Thymus (tissue), 11 donors: Measurements from ENCODE around the gene CDH10. TPM values are rescaled to one million over a fixed set of nuclear protein-coding genes. Genes with fewer than 3 reads are reported as not detected.

ENCODE experiments used
- DNase-seq, 9 donors: peaks; one replicate each; pipeline ENCODE4 v3.0.0-alpha.2; 2013; ENCODE audit warnings: low spot score in 9 of 9, low read depth in 6 of 9, missing footprints in 1 of 9
- H3K27ac ChIP-seq, 2 donors: one replicate each; pipeline ENCODE4 v1.5.1; 2013; ENCODE audit warnings: control low read depth in 1 of 2, low read depth in 1 of 2, low read length in 1 of 2, mild to moderate bottlenecking in 1 of 2, moderate library complexity in 1 of 2
- H3K27me3 ChIP-seq, 2 donors: one replicate each; pipeline ENCODE4 v1.5.1; 2013; ENCODE audit warnings: low read length in 1 of 2; ENCODE audit not compliant: control insufficient read depth in 2 of 2, insufficient read depth in 1 of 2
- H3K36me3 ChIP-seq, 2 donors: one replicate each; pipeline ENCODE4 v1.5.1; 2013; ENCODE audit warnings: low read length in 1 of 2, mild to moderate bottlenecking in 1 of 2, moderate library complexity in 1 of 2; ENCODE audit not compliant: control insufficient read depth in 2 of 2, insufficient read depth in 2 of 2
- H3K4me1 ChIP-seq, 2 donors: one replicate each; pipeline ENCODE4 v1.5.1; 2013; ENCODE audit warnings: low read length in 2 of 2; ENCODE audit not compliant: control insufficient read depth in 2 of 2, insufficient read depth in 2 of 2
- H3K4me3 ChIP-seq, 2 donors: one replicate each; pipeline ENCODE4 v1.5.1; 2013; ENCODE audit warnings: low read length in 2 of 2, control low read depth in 1 of 2, mild to moderate bottlenecking in 1 of 2
- H3K9me3 ChIP-seq, 2 donors: one replicate each; pipeline ENCODE4 v1.5.1; 2013; ENCODE audit warnings: low read length in 1 of 2, mild to moderate bottlenecking in 1 of 2; ENCODE audit not compliant: control insufficient read depth in 2 of 2, insufficient read depth in 1 of 2
- WGBS: extraction: QIAGEN DNeasy Blood & Tissue Kit; methylation state at CpG from one replicate; pipeline ENCODE4 v1.1.7; 2013; 5-methylcytosine and 5-hydroxymethylcytosine counted together
- polyA plus RNA-seq: library from polyadenylated mRNA; stranded (reverse); fragments of 200-250 nt; gene quantifications from one replicate; pipeline ENCODE4 v1.2.3, GENCODE V29; 2013
- total RNA-seq: library from RNA; stranded (reverse); fragments of 120-200 nt; gene quantifications from one replicate; pipeline ENCODE4 v1.2.4, GENCODE V29; 2013
- donor health status: healthy.

Gene CDH10
- total and polyA plus RNA-seq, 2 donors = 0.02 to 0.05 TPM

DNA sequence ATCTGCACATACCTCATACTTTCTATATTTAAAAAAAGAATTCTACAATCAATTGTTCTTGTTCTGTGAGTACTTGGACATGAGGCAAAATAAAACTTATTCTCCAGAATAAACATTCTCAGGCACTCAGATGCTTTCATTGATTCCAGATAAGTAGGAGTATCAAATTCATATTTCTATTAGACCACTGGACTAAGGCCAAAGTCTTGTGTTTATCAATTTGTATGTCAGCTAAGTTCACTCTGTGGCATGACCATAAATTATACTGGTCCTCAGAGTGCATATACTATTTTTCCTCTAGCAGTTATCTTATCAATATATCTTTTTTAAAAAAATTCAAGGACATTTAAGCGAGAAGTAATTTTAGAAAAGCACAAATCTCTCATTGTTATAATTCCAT lies 28.2 kb downstream of the CDH10 start:
- no peaks in the 10 kb centered on the region for H3K36me3 ChIP-seq
- no peaks in the 10 kb centered on the region for H3K9me3 ChIP-seq
- H3K27ac ChIP-seq = no peak overlapping the region
- DNase-seq = no peak
- WGBS = 96% methylated on average over 1 of the region's 1 CpG
- no peak overlapping the region for H3K4me3 ChIP-seq
- H3K27me3 ChIP-seq = no peaks in the 10 kb centered on the region
- H3K4me1 ChIP-seq = no peaks in the 10 kb centered on the region

DNA sequence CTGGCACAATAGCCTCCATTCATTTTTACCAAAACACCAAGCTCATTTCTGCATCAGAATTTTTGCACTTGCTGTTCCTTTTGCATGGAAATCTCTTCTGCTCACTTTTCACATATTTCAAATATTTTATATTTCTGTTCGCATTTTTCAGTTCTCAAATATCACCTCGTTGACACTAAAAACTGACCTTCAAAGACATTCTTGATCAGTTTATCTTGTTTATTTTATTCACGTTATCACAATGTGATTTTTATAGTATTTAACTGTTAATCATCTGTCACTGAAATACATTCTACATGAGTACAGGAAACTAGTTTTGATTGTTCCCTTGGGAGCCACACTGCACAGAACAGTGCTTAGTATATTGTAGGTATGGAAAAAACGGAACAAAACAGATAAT lies 29.6 kb downstream of the CDH10 start:
- DNase-seq = no peak
- Histone ChIP-seq H3K27ac (no peak overlapping the region), H3K4me3 (no peak overlapping the region), H3K4me1 (no peaks in the 10 kb centered on the region), H3K27me3 (no peaks in the 10 kb centered on the region), H3K9me3 (no peaks in the 10 kb centered on the region), H3K36me3 (no peaks in the 10 kb centered on the region)
- WGBS = 85% methylated on average over 4 of the region's 4 CpGs

DNA sequence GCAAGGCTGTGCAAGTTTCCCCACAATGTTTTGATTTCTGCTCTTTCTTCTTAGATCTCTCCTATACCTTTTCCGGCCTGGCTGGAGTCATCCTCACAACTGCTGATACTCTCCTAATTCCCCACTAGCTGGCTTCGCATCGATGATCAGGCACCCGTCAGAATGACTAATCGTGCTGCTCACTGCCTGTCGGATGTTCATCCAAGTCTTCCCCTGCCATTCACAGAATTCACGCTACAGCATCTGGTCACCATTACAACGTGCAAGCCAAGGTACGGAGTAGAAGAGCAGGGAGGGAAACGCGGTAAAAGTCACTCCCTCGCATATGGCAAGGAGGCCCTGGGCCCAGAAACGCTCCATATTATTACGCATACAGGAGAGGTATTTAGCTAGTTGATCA lies 35.1 kb downstream of the CDH10 start:
- Histone ChIP-seq H3K27me3 (no peaks in the 10 kb centered on the region), H3K4me3 (no peak overlapping the region), H3K27ac (no peak overlapping the region), H3K9me3 (no peaks in the 10 kb centered on the region), H3K4me1 (no peaks in the 10 kb centered on the region), H3K36me3 (no peaks in the 10 kb centered on the region)
- DNase-seq = no peak
- WGBS = 97% methylated on average over 14 of the region's 14 CpGs

DNA sequence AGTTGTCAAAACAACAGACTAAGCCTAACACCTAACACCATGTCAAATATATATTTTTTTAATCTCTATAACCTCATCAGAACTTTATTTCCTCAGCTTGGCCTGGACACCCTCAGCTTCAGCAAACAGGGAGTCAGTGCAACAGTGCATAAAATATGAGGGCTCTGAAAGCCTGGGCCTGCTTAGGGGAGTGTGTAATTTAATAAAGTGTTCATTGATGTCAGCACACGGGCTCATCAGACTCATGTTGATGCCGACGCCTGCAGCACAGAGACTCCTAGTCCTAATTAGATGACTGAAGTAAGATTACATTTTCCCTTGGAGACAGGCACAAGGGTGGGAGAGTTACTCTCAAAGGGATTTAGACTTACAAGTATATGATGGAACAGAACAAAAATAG lies 37.8 kb downstream of the CDH10 start:
- 92% methylated on average over 3 of the region's 3 CpGs for WGBS
- Histone ChIP-seq H3K27ac (no peak overlapping the region), H3K36me3 (no peaks in the 10 kb centered on the region), H3K9me3 (no peaks in the 10 kb centered on the region), H3K27me3 (no peaks in the 10 kb centered on the region), H3K4me1 (no peaks in the 10 kb centered on the region), H3K4me3 (no peak overlapping the region)
- DNase-seq = no peak

DNA sequence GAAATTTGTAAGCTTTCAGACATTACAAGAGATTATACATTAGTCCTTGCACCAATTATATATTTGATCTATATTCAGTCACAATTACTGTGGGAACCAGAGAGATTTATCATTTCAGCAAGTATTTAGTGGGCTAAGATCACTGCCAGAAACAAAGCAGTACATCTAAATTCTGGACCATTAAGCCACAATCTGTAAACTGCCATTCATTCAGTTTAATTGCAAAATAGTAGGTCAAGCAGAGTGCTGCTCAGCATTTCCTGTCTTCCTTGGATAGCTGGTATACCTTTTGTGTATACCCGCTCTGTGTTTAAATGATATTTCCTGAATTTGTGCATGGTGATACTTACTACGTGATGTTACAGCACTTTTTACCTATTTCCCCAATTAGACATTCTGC lies 42.6 kb downstream of the CDH10 start:
- no peak for DNase-seq

DNA sequence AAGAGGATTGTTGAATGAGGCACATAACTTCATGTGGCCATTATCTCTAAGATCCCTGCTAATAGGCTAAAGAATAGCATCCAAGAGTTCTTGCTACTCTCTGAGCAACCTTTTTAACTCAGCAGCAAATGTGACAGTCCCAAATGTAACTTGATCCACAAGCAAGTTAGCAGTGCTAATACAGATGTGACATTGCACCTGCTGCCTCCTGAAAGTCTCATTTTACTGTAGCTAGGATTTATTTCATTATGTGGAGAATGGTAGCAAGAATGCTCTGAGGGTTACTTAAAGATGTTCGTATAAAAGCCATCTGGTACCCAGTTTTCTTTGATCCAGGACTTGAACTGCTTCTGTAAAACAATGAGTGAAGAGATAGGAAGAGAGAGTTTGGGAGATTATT lies 45.8 kb downstream of the CDH10 start:
- no peak overlapping the region for H3K27ac ChIP-seq
- no peak overlapping the region for H3K4me3 ChIP-seq
- 81% methylated on average over 1 of the region's 1 CpG for WGBS
- DNase-seq = no peak
- H3K27me3 ChIP-seq = no peaks in the 10 kb centered on the region
- no peaks in the 10 kb centered on the region for H3K9me3 ChIP-seq
- no peaks in the 10 kb centered on the region for H3K4me1 ChIP-seq
- H3K36me3 ChIP-seq = no peaks in the 10 kb centered on the region

More for the DNA sequence above, 42.6 kb downstream of the CDH10 start:
- 67% methylated on average over 2 of the region's 2 CpGs for WGBS
- no peak overlapping the region for H3K4me3 ChIP-seq
- H3K27me3 ChIP-seq = no peaks in the 10 kb centered on the region
- H3K4me1 ChIP-seq = no peaks in the 10 kb centered on the region
- H3K27ac ChIP-seq = no peak overlapping the region
- no peaks in the 10 kb centered on the region for H3K36me3 ChIP-seq
- no peaks in the 10 kb centered on the region for H3K9me3 ChIP-seq

DNA sequence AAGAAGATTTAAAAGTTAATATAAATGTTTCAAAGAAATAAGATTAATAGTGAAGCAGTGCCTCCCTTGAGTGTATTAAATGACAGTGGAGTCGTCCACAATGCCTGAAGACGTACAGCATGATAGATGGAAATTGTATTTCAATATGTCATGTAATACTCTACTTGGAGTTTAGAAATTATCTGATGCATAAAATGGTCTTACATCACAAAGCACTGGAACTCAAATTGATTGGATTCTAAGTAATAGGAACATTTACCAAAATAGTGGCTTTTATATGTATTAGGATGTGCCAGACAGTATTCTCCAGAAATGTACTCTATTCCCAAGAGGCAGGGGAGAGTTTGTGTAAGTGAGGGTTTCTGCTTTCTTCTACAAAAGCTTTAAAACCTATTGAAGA lies 49.4 kb downstream of the CDH10 start:
- WGBS = 82% methylated on average over 2 of the region's 2 CpGs
- DNase-seq = no peak
- H3K27me3 ChIP-seq = no peaks in the 10 kb centered on the region
- no peak overlapping the region for H3K4me3 ChIP-seq
- H3K36me3 ChIP-seq = no peaks in the 10 kb centered on the region
- no peaks in the 10 kb centered on the region for H3K9me3 ChIP-seq
- no peak overlapping the region for H3K27ac ChIP-seq
- H3K4me1 ChIP-seq = no peaks in the 10 kb centered on the region

DNA sequence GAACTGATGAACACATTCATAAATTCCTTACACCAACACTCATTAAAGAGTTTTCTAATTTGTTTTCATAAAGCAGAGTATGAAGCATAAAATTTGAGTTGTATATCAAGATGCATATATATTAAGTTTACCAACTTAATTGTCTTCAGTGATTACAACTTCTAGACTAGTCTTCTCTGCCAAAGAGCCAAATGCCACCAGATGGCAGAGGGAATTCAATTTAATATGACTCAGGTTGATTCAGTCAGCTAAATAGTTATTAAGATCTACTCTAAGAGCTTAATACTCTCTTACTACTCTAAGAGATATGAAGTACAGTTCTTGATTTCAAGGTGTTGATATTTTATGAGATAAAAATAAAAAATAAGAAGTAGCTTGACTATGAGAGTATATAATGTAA lies 53.4 kb downstream of the CDH10 start:
- Histone ChIP-seq H3K4me3 (no peak overlapping the region), H3K27ac (no peak overlapping the region), H3K9me3 (no peaks in the 10 kb centered on the region), H3K27me3 (no peaks in the 10 kb centered on the region), H3K4me1 (no peaks in the 10 kb centered on the region), H3K36me3 (no peaks in the 10 kb centered on the region)
- DNase-seq = no peak

DNA sequence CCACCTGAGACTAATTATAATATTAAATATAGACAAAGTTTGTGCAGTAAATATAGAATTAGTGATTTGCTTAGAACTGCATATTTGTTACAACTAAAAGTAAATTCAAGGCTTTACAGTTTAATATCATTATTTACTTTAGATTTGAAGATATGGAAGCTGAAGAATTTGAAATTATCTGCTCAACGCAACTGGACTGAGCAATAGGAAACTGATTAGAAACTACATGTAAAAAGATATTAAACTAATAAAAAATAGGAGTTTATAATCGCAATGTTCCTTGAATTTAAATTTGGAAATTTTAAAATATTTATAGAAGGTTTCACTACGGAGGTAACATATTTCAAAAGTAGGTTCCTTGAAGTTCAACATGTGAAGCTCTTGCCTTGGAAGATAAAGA lies 55.2 kb downstream of the CDH10 start:
- no peak for DNase-seq
- no peaks in the 10 kb centered on the region for H3K36me3 ChIP-seq
- no peaks in the 10 kb centered on the region for H3K27me3 ChIP-seq
- H3K4me1 ChIP-seq = no peaks in the 10 kb centered on the region
- H3K9me3 ChIP-seq = no peaks in the 10 kb centered on the region
- H3K27ac ChIP-seq = no peak overlapping the region
- 96% methylated on average over 3 of the region's 3 CpGs for WGBS
- no peak overlapping the region for H3K4me3 ChIP-seq

DNA sequence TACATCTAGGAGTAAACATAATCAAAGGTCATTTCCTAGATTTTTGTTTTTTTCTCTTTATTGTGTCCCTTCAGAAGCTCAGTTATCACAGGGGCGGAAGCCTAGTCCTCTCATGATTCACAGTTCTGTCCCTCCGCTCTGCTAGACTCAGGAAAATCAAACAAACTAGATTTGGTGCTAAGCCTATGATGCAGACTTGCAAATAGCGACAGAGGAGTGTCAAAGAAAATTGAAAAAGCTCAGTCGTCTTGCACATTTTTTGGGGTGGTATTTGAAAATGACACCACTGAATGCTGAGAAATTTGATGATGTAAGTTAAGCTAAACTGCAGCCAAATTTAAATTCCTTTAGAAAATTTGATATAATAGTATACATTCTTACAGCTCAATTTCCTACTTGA lies 59.0 kb downstream of the CDH10 start:
- Histone ChIP-seq H3K9me3 (no peaks in the 10 kb centered on the region), H3K4me3 (no peak overlapping the region), H3K4me1 (no peaks in the 10 kb centered on the region), H3K27me3 (no peaks in the 10 kb centered on the region), H3K27ac (no peak overlapping the region), H3K36me3 (no peaks in the 10 kb centered on the region)
- DNase-seq = no peak
- WGBS = 92% methylated on average over 4 of the region's 4 CpGs
